ENCODE data around the gene MCF2. TPM values are rescaled to one million over a fixed set of nuclear protein-coding genes. Genes with fewer than 3 reads are reported as not detected.

Gene MCF2
- total RNA-seq, 1 donor from 2014 or later = 0.31 TPM

DNA sequence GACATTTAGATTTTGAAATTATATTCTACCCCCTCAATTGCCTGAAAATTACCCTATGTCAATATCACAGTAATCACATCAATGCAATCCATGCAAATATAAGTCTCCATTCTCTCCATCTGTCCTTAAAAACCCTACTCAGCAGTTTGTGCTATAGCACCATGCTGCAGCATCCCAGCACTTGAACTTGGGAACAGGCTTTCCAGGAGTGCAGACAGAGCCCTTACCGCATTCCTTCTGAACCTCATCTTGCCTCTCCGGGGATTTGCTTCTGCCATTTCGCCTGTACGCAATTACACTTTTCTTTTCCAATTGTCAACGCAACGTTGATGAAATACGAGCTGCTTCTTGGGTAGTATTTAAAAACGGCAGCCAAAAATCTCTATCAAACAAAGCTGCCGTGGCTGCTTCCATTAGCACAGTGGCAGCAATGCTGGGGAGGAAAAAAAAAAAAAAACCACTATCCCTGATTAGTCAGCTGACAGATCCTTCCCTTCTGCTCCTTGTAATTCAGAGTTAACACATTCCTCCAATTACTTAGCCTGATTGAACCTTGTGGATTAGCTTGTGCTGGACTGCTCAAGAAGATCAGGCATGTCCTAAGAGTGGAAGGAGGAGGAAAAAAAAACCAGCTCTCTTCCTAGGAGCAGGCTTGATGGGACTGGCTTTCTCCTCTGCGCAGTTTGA is 65.6 kb downstream of the MCF2 start:
- ATAC-seq = peak; percentile 48
- no peak for DNase-seq (ENCODE audit: low spot score)
- intact Hi-C loops (cut with DNase I) = no loop called here

DNA sequence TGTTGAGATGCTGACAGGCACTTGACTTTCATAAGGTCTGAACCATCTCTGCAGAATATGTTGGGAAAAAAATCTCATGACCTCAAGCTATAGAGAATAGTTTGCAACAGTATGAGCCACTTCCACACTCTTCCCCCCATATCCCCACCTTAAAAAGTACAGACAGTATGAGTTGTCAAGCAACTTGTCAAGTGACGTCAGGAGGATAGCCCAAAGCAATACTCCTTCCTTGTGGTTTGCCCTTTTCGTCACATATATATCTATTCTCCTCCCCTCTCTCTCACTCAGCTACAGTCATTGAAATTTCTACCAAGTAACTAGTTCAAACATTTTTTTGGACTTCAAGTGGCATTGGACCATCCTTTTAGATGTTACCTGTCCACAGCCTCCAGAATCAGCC is 67.7 kb downstream of the MCF2 start:
- DNase-seq (ENCODE audit: low spot score) = no peak
- intact Hi-C loops (cut with DNase I) = no loop called here

DNA sequence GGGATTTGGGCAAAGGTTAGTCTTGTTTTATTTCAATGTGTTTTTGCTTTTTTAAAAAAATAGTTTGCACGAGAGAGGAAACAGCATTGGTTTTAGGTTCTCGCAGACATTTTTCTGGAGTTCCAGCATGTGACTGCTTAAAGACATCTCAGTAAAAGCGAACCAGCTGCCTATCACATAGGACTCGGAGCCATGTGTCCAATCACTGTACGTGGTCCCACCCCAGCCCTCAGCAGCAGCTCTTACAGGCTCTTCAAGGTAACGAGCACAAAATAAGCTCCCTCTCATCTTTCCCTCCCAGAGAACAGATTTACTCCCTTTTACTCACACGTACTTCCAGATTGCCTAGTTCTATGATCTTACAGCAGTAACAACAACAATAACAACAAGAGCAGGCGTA is 68.7 kb downstream of the MCF2 start:
- ATAC-seq (peak; percentile 55), DNase-seq (ENCODE audit: low spot score) (no peak)
- intact Hi-C loops (cut with DNase I) = no loop called here

More for the DNA sequence above, 67.7 kb downstream of the MCF2 start:
- ATAC-seq = no peak

DNA sequence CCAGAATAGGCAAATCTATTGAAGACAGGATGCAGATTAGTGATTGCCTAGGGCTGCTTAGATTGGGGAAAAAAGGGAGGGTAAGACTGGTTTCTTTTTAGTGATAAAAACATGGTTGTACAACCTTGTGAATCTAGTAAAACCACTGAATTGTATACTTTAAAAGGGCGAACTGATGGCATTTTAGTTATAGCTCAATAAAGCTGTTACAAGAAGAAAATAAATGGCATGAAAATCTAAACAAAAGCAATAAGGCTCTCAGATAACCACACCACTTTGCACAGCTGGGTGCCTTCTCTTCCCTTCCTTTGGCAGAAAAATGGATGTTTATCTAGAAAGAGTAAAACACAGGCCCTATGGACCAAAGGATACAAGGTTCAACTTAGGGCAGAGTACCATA is 107.9 kb downstream of the MCF2 start:
- DNase-seq (ENCODE audit: low spot score) (no peak), ATAC-seq (no peak)
- intact Hi-C loops (cut with DNase I) = no loop called here

DNA sequence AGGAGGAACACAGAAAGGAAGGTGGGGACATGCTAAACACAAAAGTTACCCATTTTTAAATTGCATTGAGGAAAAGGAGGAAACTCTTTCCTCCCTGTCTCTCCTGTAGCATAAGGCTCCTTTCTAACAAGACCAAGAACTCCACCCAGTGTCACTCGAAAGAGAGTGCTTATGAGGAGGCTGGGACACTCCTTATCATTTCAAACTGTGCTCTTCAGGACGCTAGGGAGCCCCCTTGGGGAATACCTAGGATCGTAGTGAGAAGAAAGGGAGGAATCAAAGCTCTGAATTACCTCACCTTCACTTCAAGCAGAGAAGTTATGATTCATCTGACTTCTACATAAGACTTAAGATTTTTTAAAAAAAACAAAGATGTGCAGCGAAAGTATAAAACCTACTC is 111.9 kb downstream of the MCF2 start:
- ATAC-seq (no peak), DNase-seq (ENCODE audit: low spot score) (no peak)
- intact Hi-C loops (cut with DNase I) = no loop called here

DNA sequence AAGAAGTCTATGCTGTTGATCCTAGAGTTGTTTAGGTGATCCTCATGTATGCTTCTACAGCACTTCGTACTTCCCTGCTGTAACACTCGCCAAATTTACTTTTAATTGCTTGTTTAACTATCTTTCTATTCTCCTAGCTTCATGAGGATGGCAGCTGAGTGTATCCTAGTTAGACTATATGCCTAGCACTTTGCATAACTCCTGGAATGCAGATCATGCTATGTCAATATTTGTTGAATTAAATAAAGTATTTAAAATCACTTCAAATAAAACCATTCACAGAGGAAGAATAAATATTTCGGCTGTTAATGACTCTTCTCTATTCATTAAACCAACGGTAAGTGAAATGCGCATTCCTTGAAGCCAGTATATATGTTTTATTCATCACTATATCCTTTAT is 122.4 kb downstream of the MCF2 start:
- intact Hi-C loops (cut with DNase I) = no loop called here
- ATAC-seq = no peak

DNA sequence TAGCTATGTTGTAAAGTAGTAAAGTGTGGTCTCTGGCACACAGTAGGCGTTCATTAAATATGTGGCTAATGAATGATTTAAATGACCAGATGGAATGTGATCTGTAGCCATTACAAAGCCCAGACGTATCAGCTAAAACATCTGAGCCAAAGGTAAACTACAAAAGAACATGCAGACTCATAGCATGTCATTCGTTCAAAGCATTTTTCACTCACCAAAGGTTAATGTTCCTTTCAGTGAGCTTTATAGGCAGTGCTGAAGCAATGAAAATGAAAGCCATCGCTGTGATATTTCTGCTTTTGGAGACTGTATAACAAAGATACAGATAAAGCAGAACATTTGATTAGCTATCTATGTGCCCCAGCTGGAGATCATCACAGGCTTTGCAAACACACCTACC is 126.9 kb downstream of the MCF2 start:
- intact Hi-C loops (cut with DNase I) = no loop called here
- ATAC-seq (no peak), DNase-seq (ENCODE audit: low spot score) (no peak)

More for the DNA sequence above, 122.4 kb downstream of the MCF2 start:
- no peak for DNase-seq (ENCODE audit: low spot score)

DNA sequence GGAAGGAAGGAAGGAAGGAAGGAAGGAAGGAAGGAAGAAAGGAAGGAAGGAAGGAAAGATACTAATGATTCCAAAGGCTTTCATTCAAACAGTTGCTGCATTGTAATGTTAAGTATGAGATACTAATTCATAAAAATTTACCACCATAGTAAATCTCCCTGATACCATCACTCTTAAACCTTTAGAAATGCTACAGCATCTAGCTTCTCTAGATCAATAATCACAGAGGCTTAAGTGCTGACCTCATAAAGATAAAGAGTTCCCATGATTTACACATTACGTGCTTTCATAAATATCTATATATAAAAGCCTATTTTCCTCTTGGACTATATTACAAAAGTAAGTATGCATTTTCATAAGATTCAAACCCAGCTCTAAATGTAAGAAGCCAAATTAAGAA is 141.0 kb downstream of the MCF2 start:
- DNase-seq (ENCODE audit: low spot score) (no peak), ATAC-seq (no peak)
- intact Hi-C loops (cut with DNase I) = no loop called here

DNA sequence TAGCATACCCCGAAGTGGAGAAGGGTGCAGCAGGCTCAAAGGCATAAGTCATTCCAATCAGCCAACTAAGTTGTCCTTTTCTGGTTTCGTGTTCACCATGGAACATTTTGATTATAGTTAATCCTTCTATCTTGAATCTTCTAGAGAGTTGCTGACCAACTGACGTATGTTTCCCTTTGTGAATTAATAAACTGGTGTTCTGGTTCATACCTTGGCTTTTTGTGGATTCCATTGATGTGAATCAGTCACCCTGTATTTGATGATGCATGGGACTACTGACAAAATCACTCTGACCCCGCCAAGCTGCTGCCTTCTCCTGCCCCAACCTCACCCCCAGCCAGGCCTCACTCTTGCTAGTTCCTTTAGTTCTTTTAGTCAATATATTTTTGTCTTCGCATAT is 144.7 kb downstream of the MCF2 start:
- intact Hi-C loops (cut with DNase I) = no loop called here
- ATAC-seq (no peak), DNase-seq (ENCODE audit: low spot score) (no peak)

DNA sequence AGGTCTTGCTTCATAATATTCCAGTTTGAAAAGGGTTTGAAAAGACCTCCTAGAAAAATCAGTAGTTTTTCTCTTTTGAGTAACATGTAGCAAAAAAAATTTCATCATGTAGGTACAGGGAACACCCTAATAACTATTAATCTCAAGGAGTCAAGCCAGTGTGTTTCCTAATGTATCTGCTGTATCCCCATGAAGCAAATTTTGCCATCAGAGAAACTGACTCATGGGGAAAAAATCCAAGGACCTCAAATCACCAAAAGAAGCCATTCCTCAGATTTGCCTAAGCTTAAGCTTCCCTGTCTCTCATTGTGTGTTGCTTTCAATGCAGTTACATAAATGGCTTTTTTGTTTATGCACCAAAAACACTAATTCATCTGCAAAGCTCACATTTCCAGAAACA is 147.7 kb downstream of the MCF2 start:
- DNase-seq (ENCODE audit: low spot score) (no peak), ATAC-seq (no peak)
- intact Hi-C loops (cut with DNase I) = no loop called here

DNA sequence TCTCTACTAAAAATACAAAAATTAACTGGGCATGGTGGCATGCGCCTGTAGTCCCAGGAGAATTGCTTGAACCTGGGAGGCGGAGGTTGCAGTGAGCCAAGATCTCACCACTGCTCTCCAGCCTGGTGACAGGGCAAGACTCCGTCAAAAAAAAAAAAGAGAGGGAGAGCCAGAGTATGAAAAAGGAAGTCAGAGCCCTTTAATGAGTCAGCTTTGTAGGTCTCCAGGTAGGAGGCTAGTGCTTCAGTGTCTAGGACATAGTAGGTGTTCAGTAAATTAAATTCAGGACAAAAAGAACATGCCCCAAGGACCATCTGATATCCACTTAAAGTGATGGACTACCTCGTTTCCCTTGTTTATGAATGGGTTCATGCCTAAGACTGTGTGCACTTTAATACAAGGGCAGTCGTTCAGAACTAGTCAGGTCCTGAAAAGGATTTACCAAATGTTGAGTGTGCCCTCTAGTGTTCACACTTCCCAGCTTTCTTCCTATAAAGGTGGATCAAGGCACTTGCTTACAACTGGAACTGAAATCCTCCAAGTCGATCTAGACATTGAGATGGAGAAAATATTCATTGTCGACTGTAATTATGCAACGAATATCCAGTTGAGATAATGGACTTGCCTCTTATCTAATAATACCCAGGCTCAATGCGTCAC is 148.5 kb downstream of the MCF2 start:
- no peak for DNase-seq (ENCODE audit: low spot score)
- peak; percentile 71 for ATAC-seq
- intact Hi-C loops (cut with DNase I) = no loop called here

DNA sequence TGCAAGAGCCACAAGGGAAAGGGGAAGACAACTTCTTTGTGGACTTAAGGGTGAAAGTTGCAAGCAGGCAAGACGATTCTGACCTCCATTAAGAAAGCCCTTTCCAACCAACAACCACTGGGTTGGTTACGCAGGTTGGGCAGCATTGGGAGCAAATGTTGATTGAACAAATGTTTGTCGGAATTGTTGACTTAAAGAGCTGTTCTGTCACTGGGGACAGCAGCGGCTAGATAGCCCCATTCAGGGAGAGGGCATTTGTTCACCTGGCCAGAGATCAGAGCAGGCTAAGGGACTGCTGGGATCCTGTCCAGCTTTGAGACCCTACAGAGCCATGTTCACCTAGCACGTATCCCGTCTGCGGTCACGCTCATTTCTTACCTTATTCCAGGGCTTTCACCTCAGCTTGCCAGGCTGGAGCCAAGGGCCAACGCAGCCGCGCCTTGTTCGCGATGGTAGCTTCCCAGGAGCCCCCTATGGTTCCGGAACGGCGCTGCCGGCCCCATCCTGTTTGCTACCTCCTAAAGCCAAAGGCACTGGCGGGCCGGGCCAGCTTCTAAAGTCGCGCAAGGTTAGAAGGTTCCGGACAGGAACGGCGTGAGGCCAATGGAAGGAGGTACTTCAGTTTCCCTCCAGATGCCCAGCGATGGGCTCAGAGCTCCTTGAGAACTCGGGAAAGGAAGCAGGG is 152.8 kb downstream of the MCF2 start:
- intact Hi-C loops (cut with DNase I) = no loop called here
- ATAC-seq = no peak
- DNase-seq (ENCODE audit: low spot score) = no peak

DNA sequence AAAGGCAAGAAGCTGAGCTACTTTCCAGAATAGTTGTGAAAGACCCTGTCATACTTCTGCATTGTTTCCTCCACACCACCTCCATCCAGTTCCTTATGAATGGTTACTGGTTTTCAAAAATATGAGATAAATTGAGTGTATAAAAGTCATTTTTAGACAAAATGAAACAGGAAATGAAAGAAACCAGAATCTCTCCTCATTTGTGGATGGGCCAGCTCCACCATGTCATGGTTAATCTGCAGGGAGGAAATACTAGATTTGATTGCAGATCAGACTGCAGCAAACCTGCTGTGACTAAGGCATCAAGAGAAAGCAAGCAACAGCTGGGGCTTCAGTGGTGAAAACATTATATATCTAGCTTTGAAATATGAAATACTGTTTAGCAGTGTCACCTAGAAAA is 153.6 kb downstream of the MCF2 start:
- DNase-seq (ENCODE audit: low spot score) (no peak), ATAC-seq (no peak)
- intact Hi-C loops (cut with DNase I) = no loop called here

DNA sequence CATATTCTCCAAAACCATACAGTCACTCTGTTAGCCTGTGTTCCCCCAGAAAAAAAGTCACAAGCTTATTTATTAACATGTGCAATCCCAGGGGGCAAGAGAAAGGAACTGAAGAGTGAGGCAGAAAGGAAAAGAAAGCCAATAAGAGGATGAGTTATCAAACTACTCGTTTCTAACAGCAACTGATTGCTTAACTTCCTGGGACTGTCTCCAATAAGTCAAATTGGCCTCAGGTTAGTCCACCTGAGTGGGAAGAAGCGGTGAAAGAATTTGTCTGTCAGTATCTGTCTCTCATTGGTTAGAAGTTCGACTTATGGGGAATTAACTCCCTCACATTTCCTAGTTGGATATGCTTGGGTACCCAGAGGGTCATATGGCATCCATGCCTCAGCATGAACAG is 163.4 kb downstream of the MCF2 start:
- intact Hi-C loops (cut with DNase I) = no loop called here
- DNase-seq (ENCODE audit: low spot score) = no peak
- ATAC-seq = no peak

DNA sequence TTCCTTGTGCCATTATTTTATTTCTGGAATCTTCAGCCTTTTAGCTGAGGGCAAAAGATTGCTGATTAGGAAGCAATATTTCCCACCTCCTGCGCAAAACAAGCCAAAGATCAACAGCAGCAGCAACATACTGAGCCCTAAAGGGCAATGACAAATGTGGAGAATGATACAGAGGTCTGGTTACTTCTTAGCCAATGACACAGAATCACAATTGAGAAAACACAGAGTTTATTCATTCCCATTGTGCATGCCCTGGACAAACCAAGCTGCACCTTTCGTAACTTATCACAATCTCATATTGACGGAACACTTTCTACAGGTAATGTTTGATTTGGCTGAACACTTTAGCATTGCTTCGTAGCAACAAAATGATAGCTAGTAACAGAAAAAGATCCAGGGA is 164.0 kb downstream of the MCF2 start:
- intact Hi-C loops (cut with DNase I) = no loop called here
- DNase-seq (ENCODE audit: low spot score) = no peak
- no peak for ATAC-seq

DNA sequence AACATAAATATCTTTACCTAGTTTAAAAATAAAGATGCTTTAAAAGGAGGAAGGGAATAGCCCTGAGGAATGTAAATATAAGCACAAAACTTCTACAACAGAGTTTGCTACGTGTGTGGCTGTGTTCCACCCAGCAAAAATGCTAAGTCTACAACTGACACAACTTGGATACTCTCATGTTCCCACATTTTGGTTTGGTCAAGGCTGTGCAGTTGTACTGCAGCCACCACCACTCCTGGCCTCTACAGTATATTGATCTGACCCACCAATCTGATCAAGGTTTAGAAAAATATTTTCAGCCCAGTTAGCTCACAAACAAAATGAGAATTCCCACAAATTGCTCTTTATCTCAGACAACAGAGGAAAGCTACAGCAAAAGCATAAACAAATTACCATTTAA is 165.3 kb downstream of the MCF2 start:
- DNase-seq (ENCODE audit: low spot score) (no peak), ATAC-seq (no peak)
- intact Hi-C loops (cut with DNase I) = no loop called here

DNA sequence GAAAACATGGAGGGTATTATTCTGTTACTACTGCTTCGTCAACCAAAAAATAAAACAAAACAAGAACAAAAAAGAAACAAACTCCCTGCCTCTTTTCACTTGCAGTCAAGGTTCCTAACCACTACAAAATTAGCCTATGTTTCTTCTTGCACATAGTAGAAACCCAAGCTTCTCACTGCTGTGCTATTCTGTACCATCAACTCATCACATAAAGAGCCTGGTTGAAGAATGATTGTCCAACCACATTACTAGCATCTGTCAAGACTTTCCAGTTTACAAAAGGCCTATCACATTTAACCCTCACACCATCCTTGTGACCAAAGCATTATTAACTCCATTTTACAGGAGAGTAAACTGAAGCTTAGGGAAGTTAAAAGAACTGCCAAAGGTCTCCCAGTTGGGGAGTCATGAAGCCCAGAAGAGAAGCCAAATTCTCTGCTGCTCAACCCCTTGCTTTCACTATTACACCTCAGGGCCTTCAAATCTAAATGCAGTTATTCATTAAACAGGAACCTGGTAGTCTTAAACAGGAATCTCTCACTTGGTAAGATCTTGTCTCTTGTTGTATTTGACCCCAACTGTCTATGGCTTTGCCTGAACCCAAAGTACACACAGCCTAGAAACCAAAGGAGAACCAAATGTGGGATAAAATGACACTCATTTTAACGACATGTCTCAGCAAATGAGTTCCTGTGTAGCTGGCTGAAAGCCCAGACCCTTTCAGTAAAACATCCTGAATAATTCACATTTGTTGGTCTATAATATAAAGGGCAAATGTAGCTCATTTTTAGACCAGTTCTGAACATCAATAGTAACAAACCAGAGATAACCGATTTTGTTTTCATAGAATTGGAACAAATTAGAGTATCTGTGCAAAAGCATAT is 168.8 kb downstream of the MCF2 start:
- intact Hi-C loops (cut with DNase I) = no loop called here
- no peak for DNase-seq (ENCODE audit: low spot score)
- ATAC-seq = no peak

DNA sequence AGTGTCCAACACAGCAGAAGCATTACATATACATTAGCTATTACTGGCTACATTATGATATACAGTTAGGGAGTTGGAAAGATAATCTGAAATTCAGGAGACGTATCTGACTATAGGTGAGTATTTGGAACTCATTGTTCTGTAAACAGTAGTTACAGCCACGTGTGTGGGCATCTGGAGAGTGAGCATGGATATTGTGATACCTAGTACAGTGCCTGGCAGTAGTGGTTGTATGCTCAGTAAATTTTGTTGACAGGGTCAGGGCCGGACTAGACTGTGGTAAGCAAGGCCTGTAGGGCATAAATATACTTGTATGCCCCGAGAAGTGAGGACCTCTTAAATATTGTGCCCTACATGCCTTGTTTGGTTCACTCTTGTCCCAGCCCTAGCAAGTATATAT is 174.5 kb downstream of the MCF2 start:
- DNase-seq (ENCODE audit: low spot score) (no peak), ATAC-seq (no peak)
- intact Hi-C loops (cut with DNase I) = no loop called here

DNA sequence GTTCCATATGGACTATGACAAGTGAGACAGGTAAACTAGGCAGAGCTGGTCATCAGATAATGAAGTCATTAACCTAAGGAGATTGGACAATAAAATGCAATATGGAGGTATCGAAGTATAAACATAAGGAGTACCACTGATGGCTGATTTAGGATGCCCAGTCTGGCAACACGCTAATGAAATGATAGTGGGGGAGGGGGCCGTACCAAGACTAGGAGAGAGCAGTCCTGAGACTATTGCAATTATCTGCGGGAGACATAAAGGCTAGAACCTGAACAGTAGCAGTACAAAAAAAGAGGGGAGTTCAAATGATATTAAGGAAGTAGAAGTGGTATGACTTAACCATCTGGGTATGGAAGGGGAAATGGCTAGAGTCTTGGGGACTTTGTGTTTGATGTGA is 175.1 kb downstream of the MCF2 start:
- intact Hi-C loops (cut with DNase I) = no loop called here
- no peak for ATAC-seq
- no peak for DNase-seq (ENCODE audit: low spot score)
